ENCODE measurements around the gene ASB18. TPM values are rescaled to one million over a fixed set of nuclear protein-coding genes. Genes with fewer than 3 reads are reported as not detected.

The ASB18 gene
- total and polyA plus RNA-seq, 4 donors: not detected

GRCh38 chr2:236240228-236240990, 23.8 kb downstream of the ASB18 start:
- H3K4me3 ChIP-seq (ENCODE audit: low read depth in 1 of 3, low read length in 3 of 3): no peak overlapping the region
- H3K27ac ChIP-seq (ENCODE audit: low read depth in 1 of 2, low read length in 2 of 2): no peak overlapping the region
- TF ChIP-seq RXRA (IDR thresholded peaks at IDR 0.05) (peak; percentile 24 to 59), FOXA1 (IDR thresholded peaks at IDR 0.05) (no peak), HNF4A (conservative IDR thresholded peaks at IDR 0.05) (no peak), REST (IDR thresholded peaks at IDR 0.05) (no peak), GABPA (IDR thresholded peaks at IDR 0.05 in 1 of 2, conservative IDR thresholded peaks at IDR 0.05 in 1 of 2) (no peak)
- 61% methylated on average over 15 of the region's 15 CpGs for WGBS
- H3K4me1 ChIP-seq (ENCODE audit: control insufficient read depth in 4 of 4, insufficient read depth in 4 of 4, low read length in 3 of 4): peaks cover 0 to 2% (median 0%) of the 10 kb centered on the region in 4 donors
- H3K9ac ChIP-seq (ENCODE audit: low read depth in 1 of 2, low read length in 2 of 2): no peak overlapping the region
- H3K27me3 ChIP-seq (ENCODE audit: control insufficient read depth in 4 of 4, insufficient read depth in 4 of 4, low read length in 3 of 4): peaks cover 2 to 13% (median 8%) of the 10 kb centered on the region in 4 donors
- no peaks in the 10 kb centered on the region for H3K36me3 ChIP-seq (ENCODE audit: control insufficient read depth in 4 of 4, insufficient read depth in 3 of 4, low read depth in 1 of 4, low read length in 3 of 4)
- no peak for DNase-seq (ENCODE audit: low spot score)
- H3K9me3 ChIP-seq (ENCODE audit: control insufficient read depth in 4 of 4, low read length in 3 of 4): no peaks in the 10 kb centered on the region

- Histone ChIP-seq H3K27me3 (ENCODE audit: control insufficient read depth in 4 of 4, insufficient read depth in 4 of 4, low read length in 3 of 4) (peaks cover 2 to 13% (median 8%) of the 10 kb centered on the region in 4 donors), H3K4me3 (ENCODE audit: low read depth in 1 of 3, low read length in 3 of 3) (no peak overlapping the region), H3K9ac (ENCODE audit: low read depth in 1 of 2, low read length in 2 of 2) (no peak overlapping the region), H3K9me3 (ENCODE audit: control insufficient read depth in 4 of 4, low read length in 3 of 4) (peaks cover 0 to 2% (median under 1%) of the 10 kb centered on the region in 4 donors), H3K4me1 (ENCODE audit: control insufficient read depth in 4 of 4, insufficient read depth in 4 of 4, low read length in 3 of 4) (peaks cover 0 to 2% (median 0%) of the 10 kb centered on the region in 4 donors), H3K27ac (ENCODE audit: low read depth in 1 of 2, low read length in 2 of 2) (no peak overlapping the region), H3K36me3 (ENCODE audit: control insufficient read depth in 4 of 4, insufficient read depth in 3 of 4, low read depth in 1 of 4, low read length in 3 of 4) (no peaks in the 10 kb centered on the region)
- 60% methylated on average over 17 of the region's 17 CpGs for WGBS
- TF ChIP-seq YY1 (IDR thresholded peaks at IDR 0.05) (no peak), TAF1 (conservative IDR thresholded peaks at IDR 0.05) (no peak), FOXA2 (IDR thresholded peaks at IDR 0.05) (no peak), FOXA1 (IDR thresholded peaks at IDR 0.05) (no peak), HNF4G (IDR thresholded peaks at IDR 0.05) (no peak), ZBTB33 (IDR thresholded peaks at IDR 0.05) (no peak), CTCF (IDR thresholded peaks at IDR 0.05; ENCODE audit: low read depth, low read length, missing input control) (no peak), NR2F2 (IDR thresholded peaks at IDR 0.05) (no peak), GABPA (IDR thresholded peaks at IDR 0.05 in 1 of 2, conservative IDR thresholded peaks at IDR 0.05 in 1 of 2) (no peak), EGR1 (IDR thresholded peaks at IDR 0.05; ENCODE audit: low read depth in 2 of 2) (no peak), RXRA (IDR thresholded peaks at IDR 0.05) (no peak), JUND (IDR thresholded peaks at IDR 0.05) (no peak), ATF3 (IDR thresholded peaks at IDR 0.05) (no peak), REST (IDR thresholded peaks at IDR 0.05) (no peak)
- DNase-seq (ENCODE audit: low spot score): no peak
Measured at GRCh38 chr2:236239276-236240065, 24.7 kb downstream of the ASB18 start.
